Fibroblast of skin of abdomen (primary cell): ENCODE measurements around the gene LTBP1.

ENCODE experiments used
- DNase-seq: peaks from one replicate; pipeline ENCODE4 v3.0.0-alpha.2; 2013

Gene LTBP1

GRCh38 chr2:33207151-33207740 is 260.5 kb downstream of the LTBP1 start:
- DNase-seq, result peak; percentile 58

DNA sequence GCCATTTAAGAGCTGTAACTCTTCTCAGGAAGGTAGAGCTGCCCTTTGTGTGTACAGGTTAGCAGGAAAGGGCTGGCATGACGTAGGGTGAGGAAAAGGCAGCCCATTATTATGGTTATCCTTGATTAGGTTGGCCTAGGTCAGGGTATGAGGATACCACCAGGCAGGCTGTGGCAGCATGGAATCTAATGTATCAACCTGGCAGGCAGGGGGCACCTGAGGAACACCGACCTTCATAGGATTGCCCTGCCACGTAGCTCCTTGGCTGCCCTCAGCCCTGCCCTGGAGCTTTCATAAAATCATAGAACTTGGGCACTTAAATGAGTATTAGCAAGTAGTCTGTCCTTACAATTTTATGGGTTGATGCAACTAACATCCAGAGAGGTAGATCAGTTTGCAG is 261.6 kb downstream of the LTBP1 start:
- no peak for DNase-seq

GRCh38 chr2:33209976-33210375 is 263.2 kb downstream of the LTBP1 start:
- DNase-seq, result peak; percentile 28

GRCh38 chr2:33210626-33211025 is 263.9 kb downstream of the LTBP1 start:
- DNase-seq, result peak; percentile 96

GRCh38 chr2:33212151-33212550 is 265.4 kb downstream of the LTBP1 start:
- peak; percentile 72 for DNase-seq

DNA sequence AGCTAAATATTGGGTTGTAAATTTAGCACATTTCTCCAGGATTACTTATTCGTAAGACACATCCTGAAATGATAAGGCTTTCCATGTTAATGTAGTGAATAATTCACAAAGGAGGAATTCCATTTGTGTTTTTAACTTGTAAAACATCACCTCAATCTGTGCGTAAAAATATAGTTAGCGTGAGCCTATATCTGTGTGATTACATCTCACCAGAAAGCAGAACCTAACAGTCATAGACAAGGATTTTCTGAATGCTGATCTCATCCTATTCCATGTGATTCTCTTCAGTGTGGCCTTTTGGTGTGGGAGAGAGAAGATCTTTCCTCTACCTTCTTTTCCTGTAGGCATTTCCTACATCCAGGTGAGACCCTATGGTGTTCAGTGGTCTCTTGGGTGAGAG is 266.5 kb downstream of the LTBP1 start:
- DNase-seq, result no peak

- no peak for DNase-seq
These were observed 266.9 kb downstream of the LTBP1 start for GRCh38 chr2:33213648-33214047.

- no peak for DNase-seq
These were observed 267.7 kb downstream of the LTBP1 start for GRCh38 chr2:33214436-33214835.

GRCh38 chr2:33214857-33215256 is 268.1 kb downstream of the LTBP1 start:
- no peak for DNase-seq

DNA sequence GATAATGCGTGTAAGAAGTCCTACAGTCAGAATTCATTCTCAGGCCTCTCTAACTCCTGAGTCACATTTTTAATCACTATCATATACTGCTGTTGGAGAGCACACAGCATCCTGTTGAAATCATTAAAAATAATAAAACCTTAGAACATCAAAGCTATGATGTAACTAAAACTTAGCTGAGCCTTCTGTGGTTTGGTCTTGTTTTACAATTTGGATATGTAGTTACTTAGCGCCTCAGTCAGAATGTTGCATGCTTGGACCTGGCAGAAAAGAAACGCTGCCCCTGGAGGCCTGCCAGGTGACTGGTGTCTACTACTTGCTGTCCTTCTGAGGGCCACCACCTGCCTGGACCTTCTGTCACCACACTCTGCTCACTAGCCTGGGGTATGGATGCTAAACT is 268.5 kb downstream of the LTBP1 start:
- peak; percentile 89 for DNase-seq

- DNase-seq, result no peak
These were observed 269.2 kb downstream of the LTBP1 start for GRCh38 chr2:33215983-33216382.

GRCh38 chr2:33216508-33217182 is 269.9 kb downstream of the LTBP1 start:
- no peak for DNase-seq

DNA sequence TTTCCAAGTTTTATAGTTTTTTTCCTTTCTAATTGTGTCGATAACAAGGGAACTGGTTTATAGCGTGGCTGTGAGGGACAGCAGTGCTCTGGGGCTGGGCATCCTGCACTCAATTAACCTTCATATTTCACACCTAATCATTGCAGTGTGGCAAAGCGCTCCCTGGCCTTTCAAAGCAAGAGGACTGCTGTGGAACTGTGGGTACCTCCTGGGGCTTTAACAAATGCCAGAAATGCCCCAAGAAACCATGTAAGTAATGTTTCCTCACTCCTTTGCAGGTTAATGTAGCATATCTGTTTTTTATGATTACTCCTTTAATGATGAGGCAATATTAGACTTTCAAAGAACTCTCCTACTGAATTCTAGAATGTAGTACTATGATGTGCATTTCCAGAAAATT is 270.7 kb downstream of the LTBP1 start:
- no peak for DNase-seq

- DNase-seq, result no peak
These were observed 272.4 kb downstream of the LTBP1 start for GRCh38 chr2:33219114-33219513.

DNA sequence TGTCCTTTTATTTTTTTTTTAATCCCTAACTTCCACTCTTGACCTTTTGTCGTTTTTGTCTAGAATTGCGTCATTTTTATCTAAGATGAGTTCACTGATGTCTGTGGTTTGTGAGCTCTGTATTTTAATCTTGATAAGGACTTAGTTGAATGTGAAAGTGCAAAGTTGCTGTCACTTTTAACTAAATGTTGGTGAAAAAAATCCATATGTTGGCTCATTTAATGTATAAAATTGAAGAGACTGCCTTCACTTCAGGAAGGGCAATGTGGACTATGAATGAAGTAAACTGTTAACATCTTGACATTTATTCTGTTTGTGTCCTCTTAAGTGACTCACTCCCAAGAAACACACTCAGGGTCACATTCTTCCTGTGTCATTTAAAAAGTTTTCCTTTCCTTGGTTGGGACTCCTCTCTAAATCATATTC is 273.1 kb downstream of the LTBP1 start:
- DNase-seq, result no peak

GRCh38 chr2:33220533-33220932 is 273.8 kb downstream of the LTBP1 start:
- no peak for DNase-seq

- DNase-seq, result no peak
These were observed 274.5 kb downstream of the LTBP1 start for GRCh38 chr2:33221046-33221784.

DNA sequence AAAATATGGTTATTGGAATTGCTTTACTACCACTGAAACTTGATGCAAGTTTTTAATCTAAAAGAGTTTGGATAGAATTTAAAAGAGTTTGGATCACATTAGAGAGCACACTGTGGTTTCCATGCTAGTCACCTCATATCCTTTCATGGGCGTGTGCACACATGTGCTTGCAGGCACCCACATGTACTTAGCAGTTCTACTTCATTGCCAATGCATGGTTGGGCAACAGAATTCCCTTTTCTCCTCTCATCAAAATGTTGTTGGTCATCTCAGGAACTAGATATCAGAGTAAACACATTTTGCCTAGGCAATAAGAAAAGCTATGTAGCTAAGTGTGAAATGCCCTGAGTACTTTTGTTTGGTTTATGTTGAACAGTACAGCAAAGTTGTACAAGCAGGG is 275.6 kb downstream of the LTBP1 start:
- no peak for DNase-seq

GRCh38 chr2:33223856-33224255 is 277.1 kb downstream of the LTBP1 start:
- peak; percentile 71 for DNase-seq

GRCh38 chr2:33225350-33225749 is 278.6 kb downstream of the LTBP1 start:
- DNase-seq, result no peak

DNA sequence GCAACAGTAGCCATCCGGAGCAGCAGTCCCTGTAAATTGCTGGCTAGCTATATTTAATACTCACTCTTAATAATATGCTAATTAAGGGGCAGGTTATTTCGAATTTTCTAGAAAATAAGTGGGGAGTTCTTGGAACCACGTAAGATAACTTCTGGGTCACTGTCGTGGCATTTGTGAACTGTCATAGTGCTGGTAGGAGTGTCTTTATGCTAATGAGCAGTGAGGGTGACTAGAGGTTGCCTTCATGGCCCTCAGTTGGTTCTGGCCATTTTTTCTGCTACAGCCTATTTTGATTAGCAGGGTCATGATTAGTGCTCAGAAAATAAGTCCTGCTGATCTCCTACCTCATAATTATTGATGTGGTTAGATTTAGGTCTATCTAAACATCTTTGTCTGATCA is 279.8 kb downstream of the LTBP1 start:
- DNase-seq, result no peak

DNA sequence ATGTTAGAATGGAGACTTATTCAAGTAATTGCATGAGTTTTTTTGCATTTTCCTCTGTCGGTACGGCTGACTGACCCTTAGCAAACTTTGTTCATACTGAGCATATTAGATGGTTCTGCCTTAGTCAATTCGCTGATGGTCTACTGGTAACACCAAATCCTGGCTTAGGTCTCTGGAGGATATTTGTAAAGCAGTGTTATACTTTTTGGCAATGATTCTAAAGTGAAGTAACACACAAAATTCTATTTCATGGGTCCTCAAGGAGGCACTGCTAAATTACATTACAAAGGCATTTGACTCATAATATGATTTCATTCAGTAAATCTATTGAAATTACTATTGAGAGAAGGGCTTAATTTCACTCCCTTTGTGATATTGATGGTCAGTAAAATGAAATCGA is 282.9 kb downstream of the LTBP1 start:
- no peak for DNase-seq

DNA sequence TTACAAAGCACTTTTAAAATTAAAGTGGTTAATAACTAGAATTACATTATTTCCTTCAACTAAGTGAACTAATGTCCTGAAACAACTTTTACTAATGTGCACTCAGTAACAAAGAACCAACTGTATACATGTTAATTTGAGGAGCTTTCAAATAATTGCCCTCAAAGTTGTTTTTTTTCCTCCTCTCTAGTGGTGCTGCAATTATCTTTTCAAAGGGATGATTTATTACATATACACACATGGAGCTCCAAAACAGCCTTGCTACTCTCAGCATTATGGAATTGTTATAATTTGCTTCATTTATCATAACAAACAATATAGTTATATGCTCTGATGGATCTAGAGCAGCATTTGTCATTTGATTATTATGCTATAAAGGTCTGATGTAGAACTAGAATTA is 283.4 kb downstream of the LTBP1 start:
- no peak for DNase-seq

- DNase-seq, result peak; percentile 64
These were observed 284.1 kb downstream of the LTBP1 start for GRCh38 chr2:33230842-33231241.
